MCF 10A (cell line): ENCODE measurements around the gene CXXC1. TPM values are rescaled to one million over a fixed set of nuclear protein-coding genes. Genes with fewer than 3 reads are reported as not detected.

Source experiments
- BruUV-seq: library from RNA; stranded (reverse); fragments of 400-500 nt; replicated peaks from 2 replicates; lab custom pipeline; 2021; lab: Mats Ljungman, UMichigan
- CTCF ChIA-PET: fragments of 300-600 bp; sonication (Branson Sonifier 250); formaldehyde crosslinking; extraction: SDS; loops from one replicate; lab custom pipeline; 2021; ENCODE audit warnings: antibody characterized with exemption, inconsistent platforms; lab: Yijun Ruan, JAX
- POLR2A ChIA-PET: fragments of 300-600, 350-650 bp; sonication (Branson Sonifier 250); formaldehyde crosslinking; extraction: SDS; loops from one replicate; lab custom pipeline; 2020; ENCODE audit warnings: antibody characterized with exemption, inconsistent platforms; lab: Yijun Ruan, JAX
- DNase-seq: peaks from one replicate; pipeline ENCODE4 v3.0.0-alpha.2; 2018; ENCODE audit not compliant: unreplicated experiment
- H3K27ac Mint-ChIP-seq: one replicate; pipeline ENCODE4 v1.8.0; 2022; ENCODE audit warnings: mild to moderate bottlenecking, low read depth, mixed read lengths; ENCODE audit not compliant: unreplicated experiment
- H3K27me3 Mint-ChIP-seq: one replicate; pipeline ENCODE4 v1.8.0; 2022; ENCODE audit warnings: mixed read lengths; ENCODE audit not compliant: insufficient read depth, unreplicated experiment
- H3K36me3 Mint-ChIP-seq: one replicate; pipeline ENCODE4 v1.8.0; 2022; ENCODE audit warnings: mild to moderate bottlenecking, moderate library complexity, mixed read lengths; ENCODE audit not compliant: insufficient read depth, unreplicated experiment
- H3K4me1 Mint-ChIP-seq: one replicate; pipeline ENCODE4 v1.8.0; 2022; ENCODE audit warnings: mixed read lengths; ENCODE audit not compliant: insufficient read depth, unreplicated experiment
- H3K4me3 Mint-ChIP-seq: one replicate; pipeline ENCODE4 v1.8.0; 2022; ENCODE audit warnings: mild to moderate bottlenecking, moderate library complexity, mixed read lengths; ENCODE audit not compliant: unreplicated experiment
- H3K9me3 Mint-ChIP-seq: one replicate; pipeline ENCODE4 v1.8.0; 2022; ENCODE audit warnings: mixed read lengths; ENCODE audit not compliant: unreplicated experiment
- CTCF ChIP-seq: fragments of 200-600 bp; IDR thresholded peaks from one replicate; pipeline ENCODE4 v1.8.0; 2022; ENCODE audit warnings: antibody characterized with exemption, mild to moderate bottlenecking; ENCODE audit not compliant: unreplicated experiment
- intact Hi-C: fragments of 100-400 bp; cut with micrococcal nuclease; formaldehyde crosslinking; loops from 2 replicates; pipeline ENCODE4 v1.14.1; 2022
- total RNA-seq: library from RNA; stranded (reverse); gene quantifications from 2 replicates; pipeline ENCODE4 v1.2.3, GENCODE V29; 2022

Gene CXXC1
- total RNA-seq, 1 experiment from 2014 or later, result 65.1 TPM

GRCh38 chr18:50274941-50275340 lies 12.6 kb downstream of the CXXC1 start:
- ChIA-PET POLR2A (interaction anchor here (1.1 kb wide), 1 partner anchor 100 kb away, joined by 4 read pairs; the partner anchor contains the start of gene SKA1), CTCF (interaction anchor here (1.5 kb wide), 1 partner anchor 82 kb away, joined by 6 read pairs; no protein-coding TSS in a partner anchor)
- Mint-ChIP-seq H3K36me3 (peaks cover 73% of the 10 kb centered on the region), H3K27ac (no peak overlapping the region), H3K27me3 (no peaks in the 10 kb centered on the region), H3K4me3 (no peak overlapping the region), H3K9me3 (no peaks in the 10 kb centered on the region), H3K4me1 (peaks cover 20% of the 10 kb centered on the region)
- intact Hi-C loops, result no loop called here
- TF ChIP-seq CTCF, result no peak
- no peak for DNase-seq
- no TSS peak for BruUV-seq

DNA sequence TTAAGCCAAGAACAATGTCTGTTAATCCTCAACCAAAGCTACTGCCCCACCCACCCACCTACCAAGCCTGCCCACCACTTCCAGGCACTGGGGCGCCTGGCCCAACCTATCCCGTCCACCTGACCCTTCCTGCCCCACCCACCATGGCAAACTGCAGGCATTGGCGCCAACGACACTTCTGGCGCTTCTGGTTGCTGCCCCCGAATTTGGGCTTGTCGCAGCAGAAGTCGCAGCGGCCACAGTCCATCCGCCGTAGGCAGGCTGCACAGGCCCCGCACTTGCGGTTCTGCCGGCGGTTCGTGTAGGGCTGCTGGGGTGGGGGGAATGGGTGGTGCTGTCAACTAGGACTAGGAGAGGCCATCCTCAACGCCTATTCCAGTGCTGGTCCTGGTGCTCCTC lies 13.4 kb downstream of the CXXC1 start:
- ChIA-PET CTCF (interaction anchor here (0.6 to 2.1 kb wide), 2 partner anchors 83 to 778 kb away, joined by 3 to 7 read pairs; no protein-coding TSS in a partner anchor), POLR2A (interaction anchor here (1.1 kb wide), 1 partner anchor 100 kb away, joined by 4 read pairs; the partner anchor contains the start of gene SKA1)
- H3K27me3 Mint-ChIP-seq, result no peaks in the 10 kb centered on the region
- H3K27ac Mint-ChIP-seq, result no peak overlapping the region
- H3K9me3 Mint-ChIP-seq, result no peaks in the 10 kb centered on the region
- no TSS peak for BruUV-seq
- no peak for TF ChIP-seq CTCF
- H3K4me3 Mint-ChIP-seq, result no peak overlapping the region
- intact Hi-C loops, result no loop called here
- DNase-seq, result no peak
- peaks cover 15% of the 10 kb centered on the region for H3K4me1 Mint-ChIP-seq
- H3K36me3 Mint-ChIP-seq, result peaks cover 79% of the 10 kb centered on the region

- H3K27me3 Mint-ChIP-seq, result no peaks in the 10 kb centered on the region
- H3K9me3 Mint-ChIP-seq, result no peaks in the 10 kb centered on the region
- no peak for DNase-seq
- H3K4me1 Mint-ChIP-seq, result peaks cover 12% of the 10 kb centered on the region
- ChIA-PET CTCF (interaction anchor here (0.6 to 2.1 kb wide), 3 partner anchors 84 to 785 kb away, joined by 3 to 7 read pairs (median 3); no protein-coding TSS in a partner anchor), POLR2A (no interaction called here)
- no TSS peak for BruUV-seq
- H3K4me3 Mint-ChIP-seq, result no peak overlapping the region
- TF ChIP-seq CTCF, result no peak
- peaks cover 79% of the 10 kb centered on the region for H3K36me3 Mint-ChIP-seq
- H3K27ac Mint-ChIP-seq, result peak overlapping the region; percentile 35
- intact Hi-C loops, result no loop called here
Measured at GRCh38 chr18:50273203-50274043, 14.1 kb downstream of the CXXC1 start.

GRCh38 chr18:50272568-50272967 lies 14.9 kb downstream of the CXXC1 start:
- Mint-ChIP-seq H3K27ac (peak overlapping the region; percentile 35), H3K36me3 (peaks cover 80% of the 10 kb centered on the region), H3K4me1 (peaks cover 7% of the 10 kb centered on the region), H3K9me3 (no peaks in the 10 kb centered on the region), H3K27me3 (no peaks in the 10 kb centered on the region), H3K4me3 (no peak overlapping the region)
- BruUV-seq, result no TSS peak
- intact Hi-C loops, result no loop called here
- DNase-seq, result no peak
- POLR2A ChIA-PET, result no interaction called here
- CTCF ChIA-PET, result interaction anchor here (0.5 to 2.1 kb wide), 2 partner anchors 19 to 84 kb away, joined by 4 to 7 read pairs; no protein-coding TSS in a partner anchor
- no peak for TF ChIP-seq CTCF
